Measurements from ENCODE around the gene MEMO1. TPM values are rescaled to one million over a fixed set of nuclear protein-coding genes. Genes with fewer than 3 reads are reported as not detected.
"Not testable (repeated sequence)": the region's sequence is repeated elsewhere in the genome, so short reads cannot be mapped to it uniquely, and the experiment has no call there.

Gene MEMO1
- total RNA-seq, 2 experiments from 2014 or later: 50.1 to 52.3 TPM

GRCh38 chr2:31967790-31968189 is 43.0 kb downstream of the MEMO1 start:
- POLR2A ChIA-PET: no interaction called here

GRCh38 chr2:31966402-31966801 is 44.4 kb downstream of the MEMO1 start:
- H3K4me3 Mint-ChIP-seq; H3K9me3 Mint-ChIP-seq; CTCF ChIA-PET; H3K36me3 Mint-ChIP-seq (ENCODE audit: low read depth); POLR2A ChIA-PET; H3K27ac Mint-ChIP-seq; DNase-seq; H3K27me3 Mint-ChIP-seq: not testable (repeated sequence)
- H3K4me1 Mint-ChIP-seq: peaks cover 18% of the 10 kb centered on the region

More at GRCh38 chr2:31967790-31968189, 43.0 kb downstream of the MEMO1 start:
- Mint-ChIP-seq H3K27me3 (no peaks in the 10 kb centered on the region), H3K4me3 (no peak overlapping the region), H3K27ac (no peak overlapping the region), H3K36me3 (ENCODE audit: low read depth) (peaks cover 8% of the 10 kb centered on the region), H3K9me3 (no peaks in the 10 kb centered on the region), H3K4me1 (peaks cover 11% of the 10 kb centered on the region)
- CTCF ChIA-PET: no interaction called here
- DNase-seq: no peak

- no peak for DNase-seq
- Mint-ChIP-seq H3K9me3 (no peaks in the 10 kb centered on the region), H3K36me3 (ENCODE audit: low read depth) (peaks cover 9% of the 10 kb centered on the region), H3K4me1 (peaks cover 22% of the 10 kb centered on the region), H3K27me3 (no peaks in the 10 kb centered on the region), H3K4me3 (no peak overlapping the region), H3K27ac (no peak overlapping the region)
- ChIA-PET POLR2A (no interaction called here), CTCF (interaction anchor here (0.7 kb wide), 1 partner anchor 35 kb away, joined by 3 read pairs; no protein-coding TSS in a partner anchor)
Observed at GRCh38 chr2:31965094-31965493, 45.7 kb downstream of the MEMO1 start.

- CTCF ChIA-PET: interaction anchor here (0.7 to 1.3 kb wide), 2 partner anchors 9 to 37 kb away, joined by 3 to 5 read pairs; no protein-coding TSS in a partner anchor
- H3K9me3 Mint-ChIP-seq: no peaks in the 10 kb centered on the region
- no peak overlapping the region for H3K4me3 Mint-ChIP-seq
- POLR2A ChIA-PET: no interaction called here
- H3K36me3 Mint-ChIP-seq (ENCODE audit: low read depth): peaks cover 12% of the 10 kb centered on the region
- peak overlapping the region; percentile 14 for H3K27ac Mint-ChIP-seq
- no peaks in the 10 kb centered on the region for H3K27me3 Mint-ChIP-seq
- peaks cover 40% of the 10 kb centered on the region for H3K4me1 Mint-ChIP-seq
- DNase-seq: peak; percentile 23
Observed at GRCh38 chr2:31962757-31963361, 47.9 kb downstream of the MEMO1 start.

- Mint-ChIP-seq H3K27ac (peak overlapping the region; percentile 46), H3K9me3 (no peaks in the 10 kb centered on the region), H3K4me1 (peaks cover 54% of the 10 kb centered on the region), H3K27me3 (no peaks in the 10 kb centered on the region), H3K4me3 (no peak overlapping the region), H3K36me3 (ENCODE audit: low read depth) (peaks cover 14% of the 10 kb centered on the region)
- DNase-seq: no peak
- ChIA-PET CTCF (no interaction called here), POLR2A (no interaction called here)
Observed at GRCh38 chr2:31958140-31958717, 52.6 kb downstream of the MEMO1 start.

- H3K27me3 Mint-ChIP-seq: no peaks in the 10 kb centered on the region
- DNase-seq: no peak
- peaks cover 47% of the 10 kb centered on the region for H3K4me1 Mint-ChIP-seq
- H3K9me3 Mint-ChIP-seq: no peaks in the 10 kb centered on the region
- H3K4me3 Mint-ChIP-seq: no peak overlapping the region
- H3K36me3 Mint-ChIP-seq (ENCODE audit: low read depth): peaks cover 11% of the 10 kb centered on the region
- peak overlapping the region; percentile 65 for H3K27ac Mint-ChIP-seq
- ChIA-PET CTCF (no interaction called here), POLR2A (no interaction called here)
Observed at GRCh38 chr2:31957354-31958139, 53.3 kb downstream of the MEMO1 start.

- Mint-ChIP-seq H3K4me1 (peaks cover 41% of the 10 kb centered on the region), H3K27ac (peak overlapping the region; percentile 65), H3K36me3 (ENCODE audit: low read depth) (peaks cover 11% of the 10 kb centered on the region)
- CTCF ChIA-PET, POLR2A ChIA-PET, H3K4me3 Mint-ChIP-seq, DNase-seq, H3K9me3 Mint-ChIP-seq, H3K27me3 Mint-ChIP-seq: not testable (repeated sequence)
Observed at GRCh38 chr2:31956934-31957333, 53.9 kb downstream of the MEMO1 start.

GRCh38 chr2:31956312-31956711 is 54.5 kb downstream of the MEMO1 start:
- no peak overlapping the region for H3K4me3 Mint-ChIP-seq
- H3K27me3 Mint-ChIP-seq: no peaks in the 10 kb centered on the region
- peaks cover 40% of the 10 kb centered on the region for H3K4me1 Mint-ChIP-seq
- no peak for DNase-seq
- peaks cover 11% of the 10 kb centered on the region for H3K36me3 Mint-ChIP-seq (ENCODE audit: low read depth)
- no peaks in the 10 kb centered on the region for H3K9me3 Mint-ChIP-seq
- no peak overlapping the region for H3K27ac Mint-ChIP-seq
- ChIA-PET CTCF (no interaction called here), POLR2A (no interaction called here)

GRCh38 chr2:31953095-31953494 is 57.7 kb downstream of the MEMO1 start:
- H3K9me3 Mint-ChIP-seq, POLR2A ChIA-PET, CTCF ChIA-PET, H3K4me3 Mint-ChIP-seq, DNase-seq, H3K27ac Mint-ChIP-seq, H3K27me3 Mint-ChIP-seq: not testable (repeated sequence)
- Mint-ChIP-seq H3K4me1 (peaks cover 24% of the 10 kb centered on the region), H3K36me3 (ENCODE audit: low read depth) (peaks cover 20% of the 10 kb centered on the region)

GRCh38 chr2:31950946-31951562 is 59.8 kb downstream of the MEMO1 start:
- no peaks in the 10 kb centered on the region for H3K9me3 Mint-ChIP-seq
- POLR2A ChIA-PET: no interaction called here
- H3K4me3 Mint-ChIP-seq: no peak overlapping the region
- CTCF ChIA-PET: no interaction called here
- H3K27ac Mint-ChIP-seq: no peak overlapping the region
- H3K27me3 Mint-ChIP-seq: no peaks in the 10 kb centered on the region
- peaks cover 24% of the 10 kb centered on the region for H3K36me3 Mint-ChIP-seq (ENCODE audit: low read depth)
- no peak for DNase-seq
- peaks cover 13% of the 10 kb centered on the region for H3K4me1 Mint-ChIP-seq

- POLR2A ChIA-PET: no interaction called here
- CTCF ChIA-PET: no interaction called here
- Mint-ChIP-seq H3K4me1 (peaks cover 34% of the 10 kb centered on the region), H3K9me3 (no peaks in the 10 kb centered on the region), H3K4me3 (no peak overlapping the region), H3K36me3 (ENCODE audit: low read depth) (peaks cover 18% of the 10 kb centered on the region), H3K27ac (no peak overlapping the region), H3K27me3 (no peaks in the 10 kb centered on the region)
- no peak for DNase-seq
Observed at GRCh38 chr2:31947871-31948270, 62.9 kb downstream of the MEMO1 start.

- H3K36me3 Mint-ChIP-seq (ENCODE audit: low read depth): peaks cover 18% of the 10 kb centered on the region
- H3K9me3 Mint-ChIP-seq: no peaks in the 10 kb centered on the region
- no peaks in the 10 kb centered on the region for H3K27me3 Mint-ChIP-seq
- CTCF ChIA-PET: interaction anchor here (1.1 kb wide), 1 partner anchor 14 kb away, joined by 3 read pairs; no protein-coding TSS in a partner anchor
- no peak overlapping the region for H3K27ac Mint-ChIP-seq
- H3K4me3 Mint-ChIP-seq: no peak overlapping the region
- POLR2A ChIA-PET: no interaction called here
- no peak for DNase-seq
- peaks cover 34% of the 10 kb centered on the region for H3K4me1 Mint-ChIP-seq
Observed at GRCh38 chr2:31946838-31947237, 64.0 kb downstream of the MEMO1 start.

GRCh38 chr2:31945572-31945935 is 65.3 kb downstream of the MEMO1 start:
- H3K36me3 Mint-ChIP-seq (ENCODE audit: low read depth): peaks cover 18% of the 10 kb centered on the region
- H3K27ac Mint-ChIP-seq: no peak overlapping the region
- ChIA-PET POLR2A (no interaction called here), CTCF (no interaction called here)
- no peaks in the 10 kb centered on the region for H3K9me3 Mint-ChIP-seq
- H3K27me3 Mint-ChIP-seq: no peaks in the 10 kb centered on the region
- peaks cover 28% of the 10 kb centered on the region for H3K4me1 Mint-ChIP-seq
- no peak for DNase-seq
- no peak overlapping the region for H3K4me3 Mint-ChIP-seq
